CD14-positive monocyte (primary cell): ENCODE data around the gene CD44. TPM values are rescaled to one million over a fixed set of nuclear protein-coding genes. Genes with fewer than 3 reads are reported as not detected.

ENCODE experiments used
- DNase-seq, 3 donors: peaks; one replicate each; pipeline ENCODE4 v3.0.0-alpha.2; 2011 to 2022
- H2AFZ ChIP-seq: 2 replicates; pipeline ENCODE4 v1.6.0; 2012; ENCODE audit warnings: mild to moderate bottlenecking, low read depth, low read length, inconsistent platforms; ENCODE audit not compliant: insufficient read depth, poor library complexity, severe bottlenecking
- H3K27ac ChIP-seq, 2 donors: 1 replicate in 1 of 2; 2 replicates in 1 of 2; pipeline ENCODE4 v1.5.1; 2012 to 2013; ENCODE audit warnings: low read length in 2 of 2, control low read depth in 1 of 2, inconsistent platforms in 1 of 2, low read depth in 1 of 2, mild to moderate bottlenecking in 1 of 2
- H3K27me3 ChIP-seq, 2 donors: one replicate each; pipeline versions ENCODE4 v1.6.0 to v1.6.1; 2011 to 2013; ENCODE audit warnings: low read length in 2 of 2; ENCODE audit not compliant: control insufficient read depth in 2 of 2, insufficient read depth in 2 of 2
- H3K36me3 ChIP-seq, 2 donors: replicated peaks in 1 of 2; 1 replicate in 1 of 2; 2 replicates in 1 of 2; pipeline versions ENCODE4 v1.5.1 to v1.6.1; 2012 to 2013; ENCODE audit warnings: low read length in 2 of 2, control low read depth in 1 of 2, inconsistent platforms in 1 of 2, mild to moderate bottlenecking in 1 of 2; ENCODE audit not compliant: insufficient read depth in 2 of 2, control insufficient read depth in 1 of 2
- H3K4me1 ChIP-seq, 2 donors: 1 replicate in 1 of 2; 2 replicates in 1 of 2; pipeline versions ENCODE4 v1.5.1 to v1.6.1; 2012 to 2013; ENCODE audit warnings: low read length in 2 of 2, control low read depth in 1 of 2, inconsistent platforms in 1 of 2, mild to moderate bottlenecking in 1 of 2, moderate library complexity in 1 of 2; ENCODE audit not compliant: insufficient read depth in 2 of 2, control insufficient read depth in 1 of 2
- H3K4me2 ChIP-seq: replicated peaks from 2 replicates; pipeline ENCODE3; 2012; ENCODE audit warnings: low read length, moderate library complexity, mild to moderate bottlenecking; ENCODE audit not compliant: poor library complexity, severe bottlenecking; ENCODE audit errors: extremely low read depth
- H3K4me3 ChIP-seq, 3 experiments: fragments of 200-600 bp in 1 of 3; sonication (generic) in 1 of 3; replicated peaks in 1 of 3; 1 replicate in 2 of 3; 2 replicates in 1 of 3; pipeline ENCODE4 v1.5.1; 2011 to 2013; ENCODE audit warnings: low read length in 3 of 3, mild to moderate bottlenecking in 3 of 3, control low read depth in 2 of 3, low read depth in 2 of 3, inconsistent platforms in 1 of 3, moderate library complexity in 1 of 3
- H3K79me2 ChIP-seq: 2 replicates; pipeline ENCODE4 v1.6.0; 2012; ENCODE audit warnings: mild to moderate bottlenecking, control low read depth, inconsistent platforms, low read length, moderate library complexity; ENCODE audit not compliant: insufficient read depth
- H3K9ac ChIP-seq: 2 replicates; pipeline ENCODE4 v1.6.0; 2017; ENCODE audit warnings: low read length, mild to moderate bottlenecking; ENCODE audit not compliant: insufficient read depth, poor library complexity, severe bottlenecking
- H3K9me3 ChIP-seq, 2 donors: replicated peaks in 1 of 2; 1 replicate in 1 of 2; 2 replicates in 1 of 2; pipeline versions ENCODE4 v1.5.1 to v1.6.1; 2012 to 2013; ENCODE audit warnings: low read length in 2 of 2, control low read depth in 1 of 2; ENCODE audit not compliant: control insufficient read depth in 1 of 2, insufficient read depth in 1 of 2
- H4K20me1 ChIP-seq: 2 replicates; pipeline ENCODE4 v1.6.0; 2012; ENCODE audit warnings: mild to moderate bottlenecking, low read length, control low read depth, moderate library complexity; ENCODE audit not compliant: insufficient read depth
- H3K27ac Mint-ChIP-seq, 7 donors: one replicate each; pipeline ENCODE4 v1.8.0; 2020; ENCODE audit warnings: mild to moderate bottlenecking in 7 of 7, mixed read lengths in 7 of 7, moderate library complexity in 6 of 7, inconsistent platforms in 2 of 7
- H3K27me3 Mint-ChIP-seq, 3 donors: one replicate each; pipeline ENCODE4 v1.8.0; 2021 to 2022; ENCODE audit warnings: low read depth in 3 of 3, mild to moderate bottlenecking in 3 of 3, mixed read lengths in 3 of 3, moderate library complexity in 3 of 3, inconsistent platforms in 1 of 3
- H3K36me3 Mint-ChIP-seq, 2 donors: one replicate each; pipeline ENCODE4 v1.8.0; 2020; ENCODE audit warnings: mixed read lengths in 2 of 2, inconsistent platforms in 1 of 2, mild to moderate bottlenecking in 1 of 2
- H3K4me1 Mint-ChIP-seq: one replicate; pipeline ENCODE4 v1.8.0; 2020; ENCODE audit warnings: mild to moderate bottlenecking, mixed read lengths
- H3K4me3 Mint-ChIP-seq, 2 donors: one replicate each; pipeline ENCODE4 v1.8.0; 2020; ENCODE audit warnings: mild to moderate bottlenecking in 2 of 2, mixed read lengths in 2 of 2, moderate library complexity in 1 of 2
- H3K9me3 Mint-ChIP-seq, 7 donors: one replicate each; pipeline ENCODE4 v1.8.0; 2020 to 2022; ENCODE audit warnings: mixed read lengths in 7 of 7, mild to moderate bottlenecking in 6 of 7, moderate library complexity in 6 of 7, inconsistent platforms in 2 of 7
- WGBS: methylation state at CpG from one replicate; pipeline ENCODE4 v1.1.5; 2013; ENCODE audit warnings: missing lambda C conversion rate; ENCODE audit not compliant: insufficient coverage; 5-methylcytosine and 5-hydroxymethylcytosine counted together
- intact Hi-C, 2 donors: fragments of 100-400 bp; cut with micrococcal nuclease; formaldehyde crosslinking; loops; one replicate each; pipeline versions ENCODE4 v1.15.0 to v1.15.1; 2023
- polyA plus RNA-seq, 3 donors: library from polyadenylated mRNA; depleted of rRNA in 1 of 3; unstranded in 2 of 3; stranded (reverse) in 1 of 3; fragments of 300-500 nt in 2 of 3; fragments of >200 nt in 1 of 3; fragmentation: Illumina TruSeq in 2 of 3; gene quantifications; 1 replicate in 2 of 3; 2 replicates in 1 of 3; pipeline ENCODE4 v1.2.3, GENCODE V29; 2012 to 2021
- TF ChIP-seq, protein P1 (sequence below): fragments of 200-600 bp; IDR thresholded peaks from one replicate; pipeline ENCODE4 v1.8.0; 2022; ENCODE audit warnings: antibody characterized with exemption, mild to moderate bottlenecking

Gene CD44
- polyA plus RNA-seq, 3 donors = 415 to 866 (median 531) TPM

DNA sequence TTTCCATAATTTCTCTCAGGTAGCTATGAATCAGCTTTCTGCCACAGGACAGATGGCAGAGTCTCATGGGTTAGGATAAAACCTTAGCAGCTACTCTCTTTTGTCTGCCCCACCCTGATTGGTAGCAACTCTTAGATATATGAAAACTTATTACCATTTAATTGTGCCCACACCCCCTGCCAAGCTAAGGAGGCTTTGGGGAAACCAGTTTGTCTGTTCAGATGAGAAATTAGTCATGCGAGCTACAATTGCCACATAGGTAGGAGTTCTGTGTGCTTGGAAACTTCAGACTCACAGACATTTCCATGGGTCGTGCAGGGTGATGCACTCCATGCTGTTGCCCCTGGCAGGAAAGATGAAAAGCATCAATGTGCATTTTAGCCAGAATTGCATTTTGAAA lies 39.9 kb downstream of the CD44 start:
- TF ChIP-seq, protein P1, sequence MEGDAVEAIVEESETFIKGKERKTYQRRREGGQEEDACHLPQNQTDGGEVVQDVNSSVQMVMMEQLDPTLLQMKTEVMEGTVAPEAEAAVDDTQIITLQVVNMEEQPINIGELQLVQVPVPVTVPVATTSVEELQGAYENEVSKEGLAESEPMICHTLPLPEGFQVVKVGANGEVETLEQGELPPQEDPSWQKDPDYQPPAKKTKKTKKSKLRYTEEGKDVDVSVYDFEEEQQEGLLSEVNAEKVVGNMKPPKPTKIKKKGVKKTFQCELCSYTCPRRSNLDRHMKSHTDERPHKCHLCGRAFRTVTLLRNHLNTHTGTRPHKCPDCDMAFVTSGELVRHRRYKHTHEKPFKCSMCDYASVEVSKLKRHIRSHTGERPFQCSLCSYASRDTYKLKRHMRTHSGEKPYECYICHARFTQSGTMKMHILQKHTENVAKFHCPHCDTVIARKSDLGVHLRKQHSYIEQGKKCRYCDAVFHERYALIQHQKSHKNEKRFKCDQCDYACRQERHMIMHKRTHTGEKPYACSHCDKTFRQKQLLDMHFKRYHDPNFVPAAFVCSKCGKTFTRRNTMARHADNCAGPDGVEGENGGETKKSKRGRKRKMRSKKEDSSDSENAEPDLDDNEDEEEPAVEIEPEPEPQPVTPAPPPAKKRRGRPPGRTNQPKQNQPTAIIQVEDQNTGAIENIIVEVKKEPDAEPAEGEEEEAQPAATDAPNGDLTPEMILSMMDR = no peak
- no peak overlapping the region for H3K9ac ChIP-seq
- H3K4me1 ChIP-seq = peaks cover 37 to 43% of the 10 kb centered on the region in 2 donors
- WGBS = 50% methylated on average over 1 of the region's 2 CpGs
- H3K4me3 ChIP-seq = no peak overlapping the region
- peaks cover 91% of the 10 kb centered on the region for H4K20me1 ChIP-seq
- H2AFZ ChIP-seq = no peak overlapping the region
- peak overlapping the region; percentile 10 to 81 (median 68) for H3K27ac Mint-ChIP-seq
- peaks cover 81 to 91% of the 10 kb centered on the region in 2 donors for H3K36me3 Mint-ChIP-seq
- no peak overlapping the region for H3K4me2 ChIP-seq
- H3K4me3 Mint-ChIP-seq = no peak overlapping the region
- peaks cover 56% of the 10 kb centered on the region for H3K4me1 Mint-ChIP-seq
- peak in 2 of 3 donors; percentile 49 to 62 for DNase-seq
- H3K36me3 ChIP-seq = peaks cover 68 to 73% of the 10 kb centered on the region in 2 donors
- H3K9me3 ChIP-seq = no peaks in the 10 kb centered on the region
- H3K27ac ChIP-seq = peak overlapping the region in 1 of 2 donors; percentile 58
- H3K27me3 ChIP-seq = no peaks in the 10 kb centered on the region
- peaks cover 91% of the 10 kb centered on the region for H3K79me2 ChIP-seq
- no peaks in the 10 kb centered on the region for H3K27me3 Mint-ChIP-seq
- H3K9me3 Mint-ChIP-seq = no peaks in the 10 kb centered on the region
- intact Hi-C loops = loop anchor here in 1 of 2 donors (10.0 kb wide), 1 partner anchor 206 kb away; no protein-coding TSS in a partner anchor

- 83% methylated on average over 1 of the region's 2 CpGs for WGBS
- no peak overlapping the region for H3K4me3 ChIP-seq
- TF ChIP-seq, protein P1 = no peak
- Mint-ChIP-seq H3K4me1 (peaks cover 48% of the 10 kb centered on the region), H3K9me3 (no peaks in the 10 kb centered on the region), H3K4me3 (no peak overlapping the region), H3K27me3 (no peaks in the 10 kb centered on the region), H3K36me3 (peaks cover 85 to 92% of the 10 kb centered on the region in 2 donors), H3K27ac (peak overlapping the region in 6 of 7 donors; percentile 35 to 81 (median 72))
- peaks cover 91% of the 10 kb centered on the region for H3K79me2 ChIP-seq
- H3K9me3 ChIP-seq = no peaks in the 10 kb centered on the region
- intact Hi-C loops = loop anchor here in 1 of 2 donors (10.0 kb wide), 1 partner anchor 205 kb away; no protein-coding TSS in a partner anchor
- H3K27ac ChIP-seq = peak overlapping the region in 1 of 2 donors; percentile 58
- H3K36me3 ChIP-seq = peaks cover 75 to 80% of the 10 kb centered on the region in 2 donors
- peaks cover 29 to 36% of the 10 kb centered on the region in 2 donors for H3K4me1 ChIP-seq
- peaks cover 90% of the 10 kb centered on the region for H4K20me1 ChIP-seq
- no peak overlapping the region for H3K4me2 ChIP-seq
- no peak overlapping the region for H3K9ac ChIP-seq
- H3K27me3 ChIP-seq = no peaks in the 10 kb centered on the region
- H2AFZ ChIP-seq = no peak overlapping the region
- DNase-seq = no peak
Measured at GRCh38 chr11:35179466-35180135, 40.6 kb downstream of the CD44 start.
